GM19452 (cell line): ENCODE results near the gene MEIS3.
"Not testable (repeated sequence)": the region's sequence is repeated elsewhere in the genome, so short reads cannot be mapped to it uniquely, and the experiment has no call there.

Source experiments
- ATAC-seq: cut with Tn5 transposase; IDR thresholded peaks from one replicate; pipeline ENCODE4 v1.9.1; 2021; ENCODE audit not compliant: unreplicated experiment

Gene MEIS3

DNA sequence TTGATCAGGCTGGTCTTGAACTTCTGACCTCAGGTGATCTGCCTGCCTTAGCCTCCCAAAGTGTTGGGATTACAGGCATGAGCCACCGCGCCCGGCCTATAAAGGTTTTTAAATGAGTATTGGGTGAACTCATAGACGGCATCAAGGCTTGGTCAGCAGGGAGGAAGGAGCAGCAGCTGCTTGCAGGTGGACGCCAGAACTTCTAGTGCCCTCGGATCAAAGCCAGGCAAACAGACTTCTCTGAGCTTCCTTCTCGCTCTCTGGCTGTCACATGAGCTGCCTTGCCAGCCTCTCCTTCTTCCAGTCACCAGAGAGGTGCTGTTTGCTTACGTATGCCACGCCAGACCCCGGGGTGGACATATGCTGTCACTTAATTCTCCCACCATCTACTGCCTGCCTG lies 53.9 kb downstream of the MEIS3 start:
- not testable (repeated sequence) for ATAC-seq

DNA sequence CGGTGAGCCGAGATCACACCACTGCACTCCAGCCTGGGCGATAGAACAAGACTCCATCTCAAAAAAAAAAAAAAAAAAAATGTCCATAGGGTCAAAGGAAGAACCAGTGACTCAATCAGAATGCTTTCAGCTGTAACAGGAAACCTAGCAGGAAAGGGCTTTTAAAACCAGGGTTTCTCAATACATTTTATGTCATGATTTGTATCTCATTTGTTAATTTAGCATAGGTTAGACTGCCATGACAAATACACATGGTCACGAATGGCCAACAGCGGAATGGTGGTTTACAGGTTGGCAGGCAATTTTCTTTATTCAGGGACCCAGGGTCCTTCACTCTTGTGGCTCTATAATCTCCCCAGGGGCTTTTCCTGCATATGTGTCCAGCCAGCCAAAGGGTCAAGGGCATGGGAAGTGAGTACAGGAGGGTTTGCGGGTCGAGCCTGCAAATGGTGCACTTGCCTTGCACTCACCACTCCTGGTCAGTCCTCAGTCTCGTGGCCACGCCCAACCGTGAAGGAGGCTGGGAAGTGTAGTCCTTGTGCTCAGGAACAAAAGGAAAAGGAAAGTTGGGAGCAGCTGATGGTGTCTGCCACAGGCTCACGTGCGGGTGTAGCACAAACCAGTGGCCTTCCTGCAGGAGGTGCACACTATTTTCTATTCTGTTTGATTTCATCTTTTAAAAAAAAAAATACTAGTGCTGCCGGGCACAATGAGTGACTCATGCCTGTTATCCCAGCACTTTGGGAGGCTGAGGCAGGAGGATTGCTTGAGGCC lies 55.4 kb downstream of the MEIS3 start:
- no peak for ATAC-seq

DNA sequence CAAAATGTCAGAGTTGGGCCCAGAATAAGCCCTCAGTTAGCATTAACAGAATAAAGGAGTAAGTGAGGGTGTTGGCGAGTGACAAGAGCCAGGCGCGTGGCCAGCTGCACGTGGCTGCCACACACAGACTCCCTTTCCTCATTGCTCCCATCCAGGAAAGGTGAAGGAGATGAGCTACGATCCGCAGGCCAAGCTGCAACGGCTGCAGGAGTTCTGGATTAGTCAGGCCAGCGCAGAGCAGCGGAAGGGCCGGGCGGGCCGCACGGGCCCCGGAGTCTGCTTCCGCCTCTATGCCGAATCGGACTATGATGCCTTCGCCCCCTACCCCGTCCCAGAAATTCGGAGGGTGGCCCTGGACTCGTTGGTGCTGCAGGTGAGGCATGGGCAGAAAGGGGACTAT lies 57.0 kb downstream of the MEIS3 start:
- no peak for ATAC-seq

DNA sequence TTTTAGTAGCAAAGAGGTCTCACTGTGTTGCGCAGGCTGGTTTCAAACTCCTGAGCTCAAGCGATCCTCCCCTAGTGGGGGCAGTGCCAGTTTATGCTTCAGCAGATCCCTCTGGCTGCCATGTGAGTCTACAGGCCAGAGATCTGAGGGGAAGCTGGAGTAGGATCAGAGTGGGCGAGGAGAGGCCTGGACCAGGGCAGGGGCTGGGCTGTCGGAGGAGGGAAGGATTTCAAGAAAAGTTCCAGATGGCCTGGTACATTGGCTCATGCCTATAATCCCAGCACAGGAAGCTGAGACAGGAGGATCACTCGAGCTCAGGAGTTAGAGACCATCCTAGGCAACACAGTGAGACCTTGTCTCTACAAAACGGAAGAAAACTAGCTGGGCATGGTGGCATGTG lies 60.4 kb downstream of the MEIS3 start:
- no peak for ATAC-seq

DNA sequence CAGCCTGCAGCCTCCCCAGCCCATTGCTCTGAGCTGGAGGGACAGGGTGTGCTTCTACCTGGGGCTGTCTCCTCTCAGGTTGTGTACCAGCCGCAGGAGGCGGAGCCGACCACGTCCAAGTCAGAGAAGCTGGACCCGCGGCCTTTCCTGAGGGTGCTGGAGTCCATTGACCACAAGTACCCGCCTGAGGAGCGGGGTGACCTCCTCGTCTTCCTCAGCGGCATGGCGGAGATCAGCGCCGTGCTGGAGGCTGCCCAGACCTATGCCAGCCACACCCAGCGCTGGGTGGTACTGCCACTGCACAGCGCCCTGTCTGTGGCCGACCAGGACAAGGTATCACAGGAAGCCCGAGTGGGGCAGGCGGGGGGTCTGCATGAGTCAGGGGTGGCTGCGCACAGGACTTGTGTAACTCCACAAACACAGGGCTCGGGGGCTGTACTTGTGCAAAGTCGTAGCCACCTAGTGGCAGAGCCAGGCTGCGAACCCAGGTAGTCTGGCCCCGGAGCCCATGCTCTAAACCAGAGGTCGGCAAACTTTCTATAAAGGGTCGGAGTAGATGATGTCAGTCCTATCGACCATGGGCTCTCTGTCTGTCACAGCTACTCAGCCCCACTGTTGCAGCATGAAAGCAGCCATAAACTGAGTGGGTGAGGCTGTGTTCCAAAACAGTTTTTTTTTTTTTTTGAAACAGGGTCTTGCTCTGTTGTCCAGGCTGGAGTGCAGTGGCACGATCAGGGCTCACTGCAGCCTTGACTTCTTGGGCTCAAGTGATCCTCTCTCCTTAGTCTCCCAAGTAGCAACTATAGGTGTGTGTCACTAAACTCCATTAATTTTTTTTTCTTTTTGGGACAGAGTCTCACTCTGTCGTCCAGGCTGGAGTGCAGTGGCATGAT lies 61.3 kb downstream of the MEIS3 start:
- no peak for ATAC-seq

DNA sequence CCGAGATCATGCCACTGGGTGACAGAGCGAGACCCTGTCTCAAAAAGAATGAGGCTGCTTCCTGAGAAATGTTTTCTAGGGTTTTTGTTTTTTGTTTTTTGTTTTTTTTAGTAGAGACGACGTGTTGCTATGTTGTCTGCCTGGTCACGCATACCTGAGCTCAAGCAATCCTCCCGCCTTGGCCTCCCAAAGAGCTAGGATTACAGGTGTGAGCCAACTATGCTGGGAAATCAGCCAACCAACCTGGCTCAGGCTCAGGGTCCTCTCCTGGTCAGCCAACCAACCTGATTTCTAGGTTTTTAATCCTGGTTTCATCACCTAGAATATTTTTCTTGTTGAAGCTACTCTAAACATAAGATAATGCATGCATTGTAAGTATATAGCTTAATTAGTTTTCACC lies 62.4 kb downstream of the MEIS3 start:
- no peak for ATAC-seq

DNA sequence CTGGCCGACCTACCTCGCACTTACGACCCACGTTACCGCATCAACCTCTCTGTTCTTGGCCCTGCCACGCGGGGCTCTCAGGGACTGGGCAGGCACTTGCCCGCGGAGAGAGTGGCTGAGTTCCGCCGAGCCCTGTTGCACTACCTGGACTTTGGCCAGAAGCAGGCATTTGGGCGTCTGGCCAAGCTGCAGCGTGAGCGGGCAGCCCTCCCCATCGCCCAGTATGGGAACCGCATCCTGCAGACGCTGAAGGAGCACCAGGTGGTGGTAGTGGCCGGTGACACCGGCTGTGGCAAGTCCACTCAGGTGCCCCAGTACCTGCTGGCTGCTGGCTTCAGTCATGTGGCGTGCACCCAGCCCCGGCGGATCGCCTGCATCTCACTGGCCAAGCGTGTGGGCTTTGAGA lies 66.0 kb downstream of the MEIS3 start:
- no peak for ATAC-seq
